HEK293 (cell line): ENCODE results near the gene REM2.

ENCODE experiments used
- IKZF3 ChIP-seq: fragments of 450-650 bp; IDR thresholded peaks from 2 replicates; pipeline ENCODE4 v1.5.0; 2018; ENCODE audit warnings: missing biosample characterization, mild to moderate bottlenecking, missing genetic modification characterization, moderate library complexity
- PRDM10 ChIP-seq: fragments of 450-650 bp; formaldehyde crosslinking; IDR thresholded peaks from 2 replicates; pipeline ENCODE4 v1.5.1; 2016; ENCODE audit warnings: missing biosample characterization, missing genetic modification characterization
- TRIM28 ChIP-seq: IDR thresholded peaks from 2 replicates; pipeline ENCODE4 v1.6.1; 2011; ENCODE audit warnings: low read length, control low read depth, borderline replicate concordance
- YY1 ChIP-seq: fragments of 450-650 bp; formaldehyde crosslinking; IDR thresholded peaks from 2 replicates; pipeline ENCODE4 v1.5.1; 2018; ENCODE audit warnings: missing biosample characterization, missing genetic modification characterization
- ZBTB17 ChIP-seq: fragments of 450-650 bp; formaldehyde crosslinking; IDR thresholded peaks from 2 replicates; pipeline ENCODE4 v1.5.1; 2016; ENCODE audit warnings: missing biosample characterization, missing genetic modification characterization
- ZBTB26 ChIP-seq: fragments of 450-650 bp; formaldehyde crosslinking; optimal IDR thresholded peaks from 2 replicates; pipeline ENCODE3; 2016; ENCODE audit warnings: missing biosample characterization, mild to moderate bottlenecking, missing genetic modification characterization
- ZBTB49 ChIP-seq: fragments of 450-650 bp; formaldehyde crosslinking; IDR thresholded peaks from 2 replicates; pipeline ENCODE4 v1.5.1; 2016; ENCODE audit warnings: missing biosample characterization, missing genetic modification characterization, low read depth
- ZNF175 ChIP-seq: fragments of 450-650 bp; formaldehyde crosslinking; IDR thresholded peaks from 2 replicates; pipeline ENCODE4 v1.5.1; 2016; ENCODE audit warnings: missing biosample characterization, missing genetic modification characterization
- ZNF18 ChIP-seq: fragments of 450-650 bp; formaldehyde crosslinking; IDR thresholded peaks from 2 replicates; pipeline ENCODE4 v1.5.1; 2016; ENCODE audit warnings: missing biosample characterization, missing genetic modification characterization
- ZNF221 ChIP-seq: fragments of 450-650 bp; formaldehyde crosslinking; IDR thresholded peaks from 2 replicates; pipeline ENCODE4 v1.5.1; 2017; ENCODE audit warnings: missing biosample characterization, missing genetic modification characterization, borderline replicate concordance
- ZNF324 ChIP-seq: fragments of 450-650 bp; formaldehyde crosslinking; IDR thresholded peaks from 2 replicates; pipeline ENCODE4 v1.5.1; 2016; ENCODE audit warnings: missing biosample characterization, missing genetic modification characterization
- ZNF341 ChIP-seq: fragments of 450-650 bp; formaldehyde crosslinking; IDR thresholded peaks from 2 replicates; pipeline ENCODE4; 2016; ENCODE audit warnings: low read depth, missing biosample characterization, missing genetic modification characterization
- ZNF391 ChIP-seq: fragments of 450-650 bp; formaldehyde crosslinking; IDR thresholded peaks from 2 replicates; pipeline ENCODE4 v1.5.1; 2016; ENCODE audit warnings: low read depth, missing biosample characterization, missing genetic modification characterization, borderline replicate concordance
- ZNF394 ChIP-seq: fragments of 450-650 bp; formaldehyde crosslinking; IDR thresholded peaks from 2 replicates; pipeline ENCODE4 v1.5.1; 2016; ENCODE audit warnings: missing biosample characterization, missing genetic modification characterization, mild to moderate bottlenecking, moderate library complexity, borderline replicate concordance
- ZNF561 ChIP-seq: fragments of 450-650 bp; IDR thresholded peaks from 2 replicates; pipeline ENCODE4 v1.5.1; 2018; ENCODE audit warnings: missing biosample characterization, missing genetic modification characterization, borderline replicate concordance
- ZNF580 ChIP-seq: fragments of 450-650 bp; formaldehyde crosslinking; IDR thresholded peaks from 2 replicates; pipeline ENCODE4 v1.5.1; 2016; ENCODE audit warnings: missing biosample characterization, missing genetic modification characterization
- ZNF610 ChIP-seq: fragments of 450-650 bp; formaldehyde crosslinking; IDR thresholded peaks from 2 replicates; pipeline ENCODE4 v1.5.1; 2016; ENCODE audit warnings: missing biosample characterization, missing genetic modification characterization, borderline replicate concordance
- ZNF624 ChIP-seq: fragments of 450-650 bp; formaldehyde crosslinking; IDR thresholded peaks from 2 replicates; pipeline ENCODE4 v1.5.1; 2017; ENCODE audit warnings: missing biosample characterization, missing genetic modification characterization
- ZNF629 ChIP-seq: fragments of 450-650 bp; formaldehyde crosslinking; IDR thresholded peaks from 2 replicates; pipeline ENCODE4 v1.5.1; 2017; ENCODE audit warnings: missing biosample characterization, missing genetic modification characterization
- ZNF645 ChIP-seq: fragments of 450-650 bp; formaldehyde crosslinking; IDR thresholded peaks from 2 replicates; pipeline ENCODE4; 2016; ENCODE audit warnings: missing biosample characterization, missing genetic modification characterization
- ZNF660 ChIP-seq: fragments of 450-650 bp; IDR thresholded peaks from 2 replicates; pipeline ENCODE4 v1.5.1; 2018; ENCODE audit warnings: missing biosample characterization, mild to moderate bottlenecking, missing genetic modification characterization
- ZNF692 ChIP-seq: fragments of 450-650 bp; formaldehyde crosslinking; IDR thresholded peaks from 2 replicates; pipeline ENCODE4 v1.5.1; 2016; ENCODE audit warnings: missing biosample characterization, missing genetic modification characterization
- ZNF704 ChIP-seq: fragments of 450-650 bp; formaldehyde crosslinking; IDR thresholded peaks from 2 replicates; pipeline ENCODE4 v1.5.1; 2016; ENCODE audit warnings: missing biosample characterization, missing genetic modification characterization
- ZNF791 ChIP-seq: fragments of 450-650 bp; formaldehyde crosslinking; IDR thresholded peaks from 2 replicates; pipeline ENCODE4 v1.5.1; 2016; ENCODE audit warnings: missing biosample characterization, missing genetic modification characterization

Gene REM2

GRCh38 chr14:22871224-22872032 lies 11.6 kb upstream of the REM2 start, which contains the start of gene LRP10 (continued):
- peak; percentile 95 for TF ChIP-seq PRDM10 (tag by site-specific recombination)
- peak; percentile 80; the same call in 1 of the 2 replicates for TF ChIP-seq ZNF394 (tag by site-specific recombination)
- 0 out of 2 replicates have a peak, but pooled peaks have one; percentile 46 for TF ChIP-seq IKZF3
- no peak for TF ChIP-seq ZNF791 (tag by site-specific recombination)
- TF ChIP-seq ZNF660 (tag by site-specific recombination), result peak; percentile 13; the same call in 1 of the 2 replicates
- peak; percentile 38; the same call in 1 of the 2 replicates for TF ChIP-seq ZBTB17
- peak; percentile 85 for TF ChIP-seq ZBTB26 (tag by site-specific recombination)
- TF ChIP-seq ZNF704 (tag by site-specific recombination), result 0 out of 2 replicates have a peak, but pooled peaks have one; percentile 36
- peak; percentile 84 for TF ChIP-seq ZNF629 (tag by site-specific recombination)
- TF ChIP-seq ZNF645, result no peak
- TF ChIP-seq ZNF692, result peak; percentile 56; the same call in 1 of the 2 replicates
- no peak for TF ChIP-seq ZNF175
- TF ChIP-seq YY1 (tag by site-specific recombination), result no peak
- TF ChIP-seq ZBTB49, result no peak
- TF ChIP-seq ZNF18, result no peak
- 0 out of 2 replicates have a peak, but pooled peaks have one; percentile 24 for TF ChIP-seq ZNF610 (tag by site-specific recombination)
- peak; percentile 18; the same call in 1 of the 2 replicates for TF ChIP-seq ZNF580 (tag by site-specific recombination)
- TF ChIP-seq ZNF341, result peak; percentile 46
- no peak for TF ChIP-seq ZNF221
- no peak for TF ChIP-seq ZNF391 (tag by site-specific recombination)
- TF ChIP-seq ZNF561 (tag by site-specific recombination), result peak; percentile 81; the same call in 1 of the 2 replicates
- no peak; the same call in 1 of the 2 replicates for TF ChIP-seq ZNF324 (tag by site-specific recombination)
- TF ChIP-seq ZNF624, result no peak
- TF ChIP-seq TRIM28, result 0 out of 2 replicates have a peak, but pooled peaks have one; percentile 46
